Mucosa of descending colon (tissue), 3 donors: ENCODE data around the gene SCN2A. TPM values are rescaled to one million over a fixed set of nuclear protein-coding genes. Genes with fewer than 3 reads are reported as not detected.

Experiments
- ATAC-seq: fragments of 200-7000 bp; cut with Tn5 transposase; one replicate; pipeline ENCODE4 v1.9.1; 2020; ENCODE audit warnings: mild to moderate bottlenecking, moderate library complexity
- DNase-seq, 3 donors: peaks; one replicate each; pipeline ENCODE4 v3.0.0-alpha.2; 2020
- H3K36me3 ChIP-seq: fragments of 200-600 bp; one replicate; pipeline ENCODE4 v1.8.0; 2021; ENCODE audit warnings: low read depth, mild to moderate bottlenecking
- H3K4me1 ChIP-seq: fragments of 200-600 bp; one replicate; pipeline ENCODE4 v1.8.0; 2021; ENCODE audit warnings: low read depth, mild to moderate bottlenecking
- H3K4me3 ChIP-seq: fragments of 200-600 bp; one replicate; pipeline ENCODE4 v1.8.0; 2021; ENCODE audit warnings: mild to moderate bottlenecking
- H3K9me3 ChIP-seq: fragments of 200-600 bp; one replicate; pipeline ENCODE4 v1.8.0; 2021; ENCODE audit warnings: mild to moderate bottlenecking
- CTCF ChIP-seq: fragments of 200-600 bp; IDR thresholded peaks from one replicate; pipeline ENCODE4 v1.8.0; 2022; ENCODE audit warnings: antibody characterized with exemption, mild to moderate bottlenecking
- intact Hi-C, 2 donors: fragments of 100-400 bp; cut with DNase I in 1 of 2; cut with micrococcal nuclease in 1 of 2; formaldehyde crosslinking; loops; one replicate each; pipeline versions ENCODE4 v1.11.0 to v1.11.1; 2022; cut with DNase I, micrococcal nuclease
- total RNA-seq, 3 donors: library from RNA; stranded (reverse); fragmentation: NEBNext Ultra II Directional in 2 of 3; extraction: Animal tissue kit (Norgen Biotek cat#: 25700) in 2 of 3; gene quantifications; one replicate each; pipeline versions ENCODE4 v1.2.1 to v1.2.4, GENCODE V29; 2021 to 2023
- donor health status: DM: no; HTN: no; CAD: no; lungs with moderate emphysema.
- donor health status: DM: no; HTN: no; CAD: no.
- donor health status: DM: no; HTN: yes; CAD: no.

The SCN2A gene
- total RNA-seq, 3 donors from 2014 or later = 0.23 to 1.3 TPM; not detected in 1

GRCh38 chr2:165357758-165358157 is 118.5 kb downstream of the SCN2A start:
- no peaks in the 10 kb centered on the region for H3K36me3 ChIP-seq
- DNase-seq (no peak), ATAC-seq (no peak)
- no peak for TF ChIP-seq CTCF
- H3K4me1 ChIP-seq = no peaks in the 10 kb centered on the region
- no peaks in the 10 kb centered on the region for H3K9me3 ChIP-seq
- H3K4me3 ChIP-seq = no peak overlapping the region
- intact Hi-C loops = no loop called here

- Histone ChIP-seq H3K9me3 (no peaks in the 10 kb centered on the region), H3K36me3 (no peaks in the 10 kb centered on the region), H3K4me1 (no peaks in the 10 kb centered on the region), H3K4me3 (no peak overlapping the region)
- intact Hi-C loops = no loop called here
- TF ChIP-seq CTCF = no peak
- DNase-seq (no peak), ATAC-seq (no peak)
These were observed 122.3 kb downstream of the SCN2A start for GRCh38 chr2:165361514-165361913.

GRCh38 chr2:165369131-165369897 is 130.1 kb downstream of the SCN2A start:
- intact Hi-C loops = no loop called here
- DNase-seq (no peak), ATAC-seq (no peak)
- H3K4me3 ChIP-seq = no peak overlapping the region
- no peaks in the 10 kb centered on the region for H3K36me3 ChIP-seq
- H3K4me1 ChIP-seq = no peaks in the 10 kb centered on the region
- no peaks in the 10 kb centered on the region for H3K9me3 ChIP-seq
- TF ChIP-seq CTCF = no peak

- H3K4me1 ChIP-seq = no peaks in the 10 kb centered on the region
- TF ChIP-seq CTCF = no peak
- ATAC-seq (no peak), DNase-seq (no peak)
- intact Hi-C loops = no loop called here
- H3K4me3 ChIP-seq = no peak overlapping the region
- no peaks in the 10 kb centered on the region for H3K36me3 ChIP-seq
- no peaks in the 10 kb centered on the region for H3K9me3 ChIP-seq
These were observed 130.7 kb downstream of the SCN2A start for GRCh38 chr2:165369898-165370296.

- TF ChIP-seq CTCF = no peak
- ATAC-seq (no peak), DNase-seq (no peak)
- intact Hi-C loops = no loop called here
- H3K4me3 ChIP-seq = no peak overlapping the region
- H3K4me1 ChIP-seq = no peaks in the 10 kb centered on the region
- no peaks in the 10 kb centered on the region for H3K9me3 ChIP-seq
- H3K36me3 ChIP-seq = no peaks in the 10 kb centered on the region
These were observed 132.1 kb downstream of the SCN2A start for GRCh38 chr2:165371356-165371755.
